ENCODE data around the gene PGM2. TPM values are rescaled to one million over a fixed set of nuclear protein-coding genes. Genes with fewer than 3 reads are reported as not detected.

Gene PGM2
- total RNA-seq, 2 experiments from 2014 or later, result 67.4 to 108 TPM

- no peaks in the 10 kb centered on the region for H4K20me1 ChIP-seq (ENCODE audit: insufficient read depth, low read length)
- DNase-seq (ENCODE audit: low spot score), result no peak
- POLR2A ChIA-PET, result interaction anchor here (1.2 to 1.3 kb wide), 2 partner anchors 24 to 28 kb away, joined by 3 read pairs; no protein-coding TSS in a partner anchor
- no peak overlapping the region for H3K4me3 ChIP-seq (ENCODE audit: low read depth, low read length, poor library complexity, severe bottlenecking)
- intact Hi-C loops (cut with micrococcal nuclease; ENCODE audit: unreplicated experiment), result no loop called here
- no peak overlapping the region for H3K4me2 ChIP-seq (ENCODE audit: low read length)
- H3K27ac ChIP-seq (ENCODE audit: low read depth, low read length, poor library complexity, severe bottlenecking), result no peak overlapping the region
- no peak overlapping the region for H2AFZ ChIP-seq (ENCODE audit: low read length)
- H3K4me1 ChIP-seq (ENCODE audit: insufficient read depth, low read length, poor library complexity, severe bottlenecking), result no peaks in the 10 kb centered on the region
- no peaks in the 10 kb centered on the region for H3K9me2 ChIP-seq (ENCODE audit: insufficient read depth, low read length)
- no TSS peak for BruUV-seq (replicated peaks)
- H3K36me3 ChIP-seq (ENCODE audit: insufficient read depth, low read length), result no peaks in the 10 kb centered on the region
- CTCF ChIA-PET (ENCODE audit: unreplicated experiment), result no interaction called here
- TF ChIP-seq EZH2phosphoT487 (IDR thresholded peaks at IDR 0.05; ENCODE audit: borderline replicate concordance, low read depth, low read length), result no peak
- TF ChIP-seq CTCF (conservative IDR thresholded peaks at IDR 0.05; ENCODE audit: low read length), result no peak
- H3K79me2 ChIP-seq (ENCODE audit: insufficient read depth, low read depth, low read length), result no peaks in the 10 kb centered on the region
- H3K9me3 ChIP-seq (ENCODE audit: low read length), result no peaks in the 10 kb centered on the region
Observed at GRCh38 chr4:37794056-37794455, 32.4 kb upstream of the PGM2 start.

GRCh38 chr4:37795581-37796195, 30.8 kb upstream of the PGM2 start:
- Histone ChIP-seq H4K20me1 (ENCODE audit: insufficient read depth, low read length) (no peaks in the 10 kb centered on the region), H3K4me1 (ENCODE audit: insufficient read depth, low read length, poor library complexity, severe bottlenecking) (no peaks in the 10 kb centered on the region), H3K9me3 (ENCODE audit: low read length) (no peaks in the 10 kb centered on the region), H3K27ac (ENCODE audit: low read depth, low read length, poor library complexity, severe bottlenecking) (no peak overlapping the region), H3K9me2 (ENCODE audit: insufficient read depth, low read length) (no peaks in the 10 kb centered on the region), H3K4me3 (ENCODE audit: low read depth, low read length, poor library complexity, severe bottlenecking) (no peak overlapping the region), H3K79me2 (ENCODE audit: insufficient read depth, low read depth, low read length) (no peaks in the 10 kb centered on the region), H3K4me2 (ENCODE audit: low read length) (no peak overlapping the region), H3K36me3 (ENCODE audit: insufficient read depth, low read length) (no peaks in the 10 kb centered on the region), H2AFZ (ENCODE audit: low read length) (no peak overlapping the region)
- TF ChIP-seq EZH2phosphoT487 (IDR thresholded peaks at IDR 0.05; ENCODE audit: borderline replicate concordance, low read depth, low read length) (no peak), CTCF (conservative IDR thresholded peaks at IDR 0.05; ENCODE audit: low read length) (no peak)
- ChIA-PET CTCF (ENCODE audit: unreplicated experiment) (no interaction called here), POLR2A (interaction anchor here (0.6 to 1.0 kb wide), 4 partner anchors 8 to 242 kb away, joined by 3 read pairs; no protein-coding TSS in a partner anchor)
- no peak for DNase-seq (ENCODE audit: low spot score)
- no TSS peak for BruUV-seq (replicated peaks)
- intact Hi-C loops (cut with micrococcal nuclease; ENCODE audit: unreplicated experiment), result no loop called here

- Histone ChIP-seq H4K20me1 (ENCODE audit: insufficient read depth, low read length) (no peaks in the 10 kb centered on the region), H2AFZ (ENCODE audit: low read length) (no peak overlapping the region), H3K4me3 (ENCODE audit: low read depth, low read length, poor library complexity, severe bottlenecking) (no peak overlapping the region), H3K9me3 (ENCODE audit: low read length) (no peaks in the 10 kb centered on the region), H3K4me1 (ENCODE audit: insufficient read depth, low read length, poor library complexity, severe bottlenecking) (no peaks in the 10 kb centered on the region), H3K9me2 (ENCODE audit: insufficient read depth, low read length) (no peaks in the 10 kb centered on the region), H3K36me3 (ENCODE audit: insufficient read depth, low read length) (no peaks in the 10 kb centered on the region), H3K27ac (ENCODE audit: low read depth, low read length, poor library complexity, severe bottlenecking) (no peak overlapping the region), H3K79me2 (ENCODE audit: insufficient read depth, low read depth, low read length) (no peaks in the 10 kb centered on the region), H3K4me2 (ENCODE audit: low read length) (no peak overlapping the region)
- intact Hi-C loops (cut with micrococcal nuclease; ENCODE audit: unreplicated experiment), result no loop called here
- ChIA-PET POLR2A (no interaction called here), CTCF (ENCODE audit: unreplicated experiment) (interaction anchor here (1.4 kb wide), 1 partner anchor 178 kb away, joined by 3 read pairs; no protein-coding TSS in a partner anchor)
- no TSS peak for BruUV-seq (replicated peaks)
- TF ChIP-seq CTCF (conservative IDR thresholded peaks at IDR 0.05; ENCODE audit: low read length) (no peak), EZH2phosphoT487 (IDR thresholded peaks at IDR 0.05; ENCODE audit: borderline replicate concordance, low read depth, low read length) (no peak)
- no peak for DNase-seq (ENCODE audit: low spot score)
Observed at GRCh38 chr4:37797374-37797773, 29.1 kb upstream of the PGM2 start.

All from OCI-LY7 (cell line).